ENCODE measurements around the gene CACNA1E. TPM values are rescaled to one million over a fixed set of nuclear protein-coding genes. Genes with fewer than 3 reads are reported as not detected.

CACNA1E gene
- total RNA-seq, 1 experiment from 2014 or later, result not detected

DNA sequence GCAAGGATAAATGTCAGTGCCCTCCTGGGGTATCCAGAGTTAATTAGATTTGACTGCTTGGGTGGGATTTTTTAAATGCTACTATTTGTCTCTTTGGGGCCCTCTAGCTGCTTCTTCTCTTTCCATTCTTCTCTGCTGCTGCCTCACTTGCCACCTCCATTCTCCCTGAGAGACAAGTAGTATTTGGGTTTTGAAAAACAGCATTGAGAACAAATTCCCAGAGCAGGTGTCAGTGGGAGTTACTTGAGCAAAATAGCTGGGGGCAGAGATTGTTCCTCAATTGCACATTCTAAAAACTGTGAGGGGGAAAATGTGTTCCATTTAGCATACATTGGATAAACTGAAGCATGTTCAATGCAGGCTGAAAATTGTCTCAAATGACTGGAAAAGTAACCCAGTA is 286.5 kb downstream of the CACNA1E start:
- intact Hi-C loops (cut with micrococcal nuclease; ENCODE audit: unreplicated experiment), result no loop called here
- H3K27ac ChIP-seq (ENCODE audit: low read depth, low read length, poor library complexity, severe bottlenecking), result no peak overlapping the region
- BruUV-seq (replicated peaks), result no TSS peak
- ChIA-PET CTCF (no interaction called here), POLR2A (ENCODE audit: low non-redundant PET) (no interaction called here)
- no peaks in the 10 kb centered on the region for H3K4me1 ChIP-seq (ENCODE audit: insufficient read depth, low read length, poor library complexity, severe bottlenecking)
- no peak overlapping the region for H3K4me3 ChIP-seq (ENCODE audit: low read depth, low read length, poor library complexity, severe bottlenecking)
- TF ChIP-seq, protein P1, sequence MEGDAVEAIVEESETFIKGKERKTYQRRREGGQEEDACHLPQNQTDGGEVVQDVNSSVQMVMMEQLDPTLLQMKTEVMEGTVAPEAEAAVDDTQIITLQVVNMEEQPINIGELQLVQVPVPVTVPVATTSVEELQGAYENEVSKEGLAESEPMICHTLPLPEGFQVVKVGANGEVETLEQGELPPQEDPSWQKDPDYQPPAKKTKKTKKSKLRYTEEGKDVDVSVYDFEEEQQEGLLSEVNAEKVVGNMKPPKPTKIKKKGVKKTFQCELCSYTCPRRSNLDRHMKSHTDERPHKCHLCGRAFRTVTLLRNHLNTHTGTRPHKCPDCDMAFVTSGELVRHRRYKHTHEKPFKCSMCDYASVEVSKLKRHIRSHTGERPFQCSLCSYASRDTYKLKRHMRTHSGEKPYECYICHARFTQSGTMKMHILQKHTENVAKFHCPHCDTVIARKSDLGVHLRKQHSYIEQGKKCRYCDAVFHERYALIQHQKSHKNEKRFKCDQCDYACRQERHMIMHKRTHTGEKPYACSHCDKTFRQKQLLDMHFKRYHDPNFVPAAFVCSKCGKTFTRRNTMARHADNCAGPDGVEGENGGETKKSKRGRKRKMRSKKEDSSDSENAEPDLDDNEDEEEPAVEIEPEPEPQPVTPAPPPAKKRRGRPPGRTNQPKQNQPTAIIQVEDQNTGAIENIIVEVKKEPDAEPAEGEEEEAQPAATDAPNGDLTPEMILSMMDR (conservative IDR thresholded peaks at IDR 0.05; ENCODE audit: low read depth, low read length), result no peak
- TF ChIP-seq EZH2 (IDR thresholded peaks at IDR 0.05; ENCODE audit: borderline replicate concordance, low read depth, low read length, poor library complexity, severe bottlenecking), result no peak
- peaks cover 27% of the 10 kb centered on the region for H3K27me3 ChIP-seq (replicated peaks; ENCODE audit: insufficient read depth, low read depth, low read length, poor library complexity)
- no peaks in the 10 kb centered on the region for H3K36me3 ChIP-seq (ENCODE audit: insufficient read depth, low read length, poor library complexity, severe bottlenecking)
- no peaks in the 10 kb centered on the region for H3K9me3 ChIP-seq (ENCODE audit: low read depth, low read length, poor library complexity, severe bottlenecking)
- DNase-seq (ENCODE audit: low spot score), result no peak

DNA sequence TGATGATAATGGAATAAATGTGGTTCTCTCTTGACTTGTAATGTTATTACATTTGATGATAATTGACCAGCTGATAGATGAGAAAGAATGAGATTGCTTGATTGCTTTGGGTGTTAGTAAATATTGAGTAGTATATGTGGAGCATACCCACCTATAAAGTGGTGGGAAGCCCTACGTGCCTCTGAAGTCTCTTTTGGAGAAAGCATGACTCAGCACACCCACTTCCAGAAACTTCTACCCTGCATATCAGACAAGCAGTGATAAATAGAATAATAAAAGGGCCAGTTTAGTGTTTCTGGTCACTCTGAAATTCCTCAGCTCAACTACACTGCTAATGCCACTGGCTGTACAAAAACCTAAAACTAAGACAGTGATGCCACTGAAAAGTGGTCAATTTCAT is 289.4 kb downstream of the CACNA1E start:
- no TSS peak for BruUV-seq (replicated peaks)
- no peaks in the 10 kb centered on the region for H3K9me3 ChIP-seq (ENCODE audit: low read depth, low read length, poor library complexity, severe bottlenecking)
- H3K4me1 ChIP-seq (ENCODE audit: insufficient read depth, low read length, poor library complexity, severe bottlenecking), result no peaks in the 10 kb centered on the region
- intact Hi-C loops (cut with micrococcal nuclease; ENCODE audit: unreplicated experiment), result no loop called here
- TF ChIP-seq, protein P1 (conservative IDR thresholded peaks at IDR 0.05; ENCODE audit: low read depth, low read length), result no peak
- DNase-seq (ENCODE audit: low spot score), result no peak
- POLR2A ChIA-PET (ENCODE audit: low non-redundant PET), result no interaction called here
- CTCF ChIA-PET, result no interaction called here
- no peak overlapping the region for H3K4me3 ChIP-seq (ENCODE audit: low read depth, low read length, poor library complexity, severe bottlenecking)
- peaks cover 31% of the 10 kb centered on the region for H3K27me3 ChIP-seq (replicated peaks; ENCODE audit: insufficient read depth, low read depth, low read length, poor library complexity)
- no peaks in the 10 kb centered on the region for H3K36me3 ChIP-seq (ENCODE audit: insufficient read depth, low read length, poor library complexity, severe bottlenecking)
- no peak overlapping the region for H3K27ac ChIP-seq (ENCODE audit: low read depth, low read length, poor library complexity, severe bottlenecking)

DNA sequence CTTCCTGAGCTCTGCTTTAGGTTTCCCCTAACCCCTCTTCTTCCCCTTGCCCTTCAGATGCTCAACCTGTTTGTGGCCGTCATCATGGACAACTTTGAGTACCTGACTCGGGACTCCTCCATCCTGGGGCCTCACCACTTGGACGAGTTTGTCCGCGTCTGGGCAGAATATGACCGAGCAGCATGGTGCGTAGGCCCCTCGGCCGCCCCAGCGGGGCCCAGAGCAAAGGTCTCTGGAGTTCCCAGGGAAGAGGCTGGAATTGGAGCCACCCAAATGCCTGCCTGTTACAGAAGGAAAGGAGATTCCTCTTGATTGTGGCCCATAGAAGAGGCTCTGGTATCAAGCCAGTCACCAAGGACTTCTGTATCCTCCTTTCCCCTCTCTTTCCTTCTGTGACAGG is 292.7 kb downstream of the CACNA1E start:
- H3K27ac ChIP-seq (ENCODE audit: low read depth, low read length, poor library complexity, severe bottlenecking), result no peak overlapping the region
- peaks cover 28% of the 10 kb centered on the region for H3K27me3 ChIP-seq (replicated peaks; ENCODE audit: insufficient read depth, low read depth, low read length, poor library complexity)
- no peaks in the 10 kb centered on the region for H3K36me3 ChIP-seq (ENCODE audit: insufficient read depth, low read length, poor library complexity, severe bottlenecking)
- H3K9me3 ChIP-seq (ENCODE audit: low read depth, low read length, poor library complexity, severe bottlenecking), result no peaks in the 10 kb centered on the region
- H3K4me1 ChIP-seq (ENCODE audit: insufficient read depth, low read length, poor library complexity, severe bottlenecking), result no peaks in the 10 kb centered on the region
- H3K4me3 ChIP-seq (ENCODE audit: low read depth, low read length, poor library complexity, severe bottlenecking), result no peak overlapping the region
- POLR2A ChIA-PET (ENCODE audit: low non-redundant PET), result no interaction called here
- DNase-seq (ENCODE audit: low spot score), result no peak
- no TSS peak for BruUV-seq (replicated peaks)
- intact Hi-C loops (cut with micrococcal nuclease; ENCODE audit: unreplicated experiment), result no loop called here
- no peak for TF ChIP-seq EZH2 (IDR thresholded peaks at IDR 0.05; ENCODE audit: borderline replicate concordance, low read depth, low read length, poor library complexity, severe bottlenecking)
- TF ChIP-seq, protein P1 (conservative IDR thresholded peaks at IDR 0.05; ENCODE audit: low read depth, low read length), result no peak
- CTCF ChIA-PET, result no interaction called here
